Measurements from ENCODE around the gene PGAP3.

DNA sequence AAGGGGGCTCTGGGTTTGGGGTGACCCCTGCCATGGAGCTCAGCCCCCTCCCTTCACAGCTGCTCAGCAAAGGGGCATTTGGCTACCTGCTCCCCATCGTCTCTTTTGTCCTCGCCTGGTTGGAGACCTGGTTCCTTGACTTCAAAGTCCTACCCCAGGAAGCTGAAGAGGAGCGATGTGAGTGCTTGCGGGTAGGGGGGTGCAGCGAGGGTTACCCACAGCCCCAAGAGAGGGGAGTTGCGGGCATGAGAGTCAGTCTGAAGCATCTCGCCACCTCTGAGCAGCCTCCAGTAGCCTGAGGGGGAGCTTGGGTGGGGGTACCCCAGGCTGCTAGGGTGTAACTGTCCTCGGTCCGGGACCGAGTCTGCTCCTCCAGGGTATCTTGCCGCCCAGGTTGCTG is 29.5 kb downstream of the PGAP3 start:
- TF ChIP-seq POLR2AphosphoS5 (IDR thresholded peaks at IDR 0.05; ENCODE audit: borderline replicate concordance, low read depth, low read length) (no peak), EZH2 (IDR thresholded peaks at IDR 0.05) (no peak)

Data from SK-N-MC (cell line).